GM12878 (cell line): ENCODE data around the gene KDM4C. TPM values are rescaled to one million over a fixed set of nuclear protein-coding genes. Genes with fewer than 3 reads are reported as not detected.

Source experiments
- ATAC-seq: fragments of 200-7000 bp; cut with Tn5 transposase; 3 replicates; pipeline ENCODE4 v1.9.1; 2020; ENCODE audit warnings: mild to moderate bottlenecking, moderate library complexity
- BruUV-seq: library from RNA; stranded (reverse); fragments of 400-500 nt; replicated peaks from 2 replicates; lab custom pipeline; 2021; lab: Mats Ljungman, UMichigan
- CTCF ChIA-PET: fragments of 300-600 bp; sonication (Branson Sonifier 250); formaldehyde crosslinking; extraction: SDS; loops from one replicate; lab custom pipeline; 2021; ENCODE audit warnings: inconsistent platforms; lab: Yijun Ruan, JAX
- POLR2A ChIA-PET: fragments of 350-600 bp; formaldehyde crosslinking; extraction: SDS; loops from one replicate; lab custom pipeline; 2021; ENCODE audit warnings: inconsistent platforms; lab: Charles Lee
- RAD21 ChIA-PET: fragments of 300-600 bp; sonication (Branson Sonifier 250); formaldehyde crosslinking; loops from one replicate; lab custom pipeline; 2023; ENCODE audit warnings: antibody characterized with exemption; ENCODE audit not compliant: unreplicated experiment; lab: Charles Lee
- SMC1A ChIA-PET: fragments of 300-600 bp; sonication (Branson Sonifier 250); formaldehyde crosslinking; loops from one replicate; lab custom pipeline; 2023; ENCODE audit not compliant: unreplicated experiment, uncharacterized antibody; lab: Charles Lee
- DNase-seq: peaks from one replicate; pipeline ENCODE4 v3.0.0-alpha.2; 2011; ENCODE audit warnings: low read depth, low spot score
- FAIRE-seq: peaks from 3 replicates; lab custom pipeline; 2011; peaks lifted over from hg19 to GRCh38; lab: Jason Lieb, UNC
- H2AFZ ChIP-seq: 2 replicates; pipeline ENCODE4 v1.6.0; 2011; ENCODE audit warnings: low read depth, low read length, control low read depth; ENCODE audit not compliant: control insufficient read depth
- H3K27ac ChIP-seq: 2 replicates; pipeline ENCODE4 v1.5.1; 2011; ENCODE audit warnings: control low read depth; ENCODE audit not compliant: control insufficient read depth, insufficient read depth
- H3K27me3 ChIP-seq, 2 experiments: replicated peaks in 1 of 2; 2 replicates each; pipeline versions ENCODE4 v1.6.0 to v1.6.1; 2011; ENCODE audit warnings: low read length in 1 of 2; ENCODE audit not compliant: control insufficient read depth in 2 of 2, insufficient read depth in 2 of 2
- H3K36me3 ChIP-seq, 2 experiments: 2 replicates each; pipeline ENCODE4 v1.5.1; 2011; ENCODE audit warnings: low read length in 1 of 2; ENCODE audit not compliant: control insufficient read depth in 2 of 2, insufficient read depth in 2 of 2
- H3K4me1 ChIP-seq: 2 replicates; pipeline ENCODE4 v1.6.1; 2011; ENCODE audit warnings: mild to moderate bottlenecking, low read length, moderate library complexity, mixed read lengths; ENCODE audit not compliant: control insufficient read depth, insufficient read depth
- H3K4me2 ChIP-seq: 2 replicates; pipeline ENCODE4 v1.6.0; 2011; ENCODE audit warnings: control low read depth; ENCODE audit not compliant: control insufficient read depth, insufficient read depth
- H3K4me3 ChIP-seq: fragments of 200-600 bp; sonication (generic); 2 replicates; pipeline ENCODE4 v1.5.1; 2016
- H3K79me2 ChIP-seq: 2 replicates; pipeline ENCODE4 v1.6.0; 2011; ENCODE audit warnings: low read length; ENCODE audit not compliant: control insufficient read depth, insufficient read depth
- H3K9ac ChIP-seq: 2 replicates; pipeline ENCODE4 v1.8.0; 2011; ENCODE audit warnings: low read length, control low read depth, mixed read lengths; ENCODE audit not compliant: control insufficient read depth, insufficient read depth
- H3K9me3 ChIP-seq: replicated peaks from 3 replicates; pipeline ENCODE4 v1.5.1; 2011; ENCODE audit warnings: mild to moderate bottlenecking, low read length; ENCODE audit not compliant: control insufficient read depth, insufficient read depth
- H4K20me1 ChIP-seq: 2 replicates; pipeline ENCODE4 v1.6.0; 2011; ENCODE audit not compliant: control insufficient read depth, insufficient read depth
- BCL11A ChIP-seq: IDR thresholded peaks from 2 replicates; pipeline ENCODE4 v1.6.1; 2011; ENCODE audit warnings: low read depth, low read length
- BRCA1 ChIP-seq: IDR thresholded peaks from 2 replicates; pipeline ENCODE4 v1.6.1; 2011; ENCODE audit warnings: low read depth, low read length, improper control_type of control experiment
- DPF2 ChIP-seq: fragments of 450-650 bp; IDR thresholded peaks from 2 replicates; pipeline ENCODE4 v1.6.1; 2017; ENCODE audit warnings: mild to moderate bottlenecking
- EGR1 ChIP-seq, 2 experiments: IDR thresholded peaks; 1 replicate in 1 of 2; 2 replicates in 1 of 2; pipeline ENCODE4 v1.6.1; 2011 to 2012; ENCODE audit warnings: low read depth in 2 of 2, low read length in 2 of 2, borderline replicate concordance in 1 of 2, mild to moderate bottlenecking in 1 of 2, moderate library complexity in 1 of 2
- NRF1 ChIP-seq: conservative IDR thresholded peaks from 2 replicates; pipeline ENCODE4 v1.6.1; 2011; ENCODE audit warnings: mild to moderate bottlenecking, low read depth, low read length, improper control_type of control experiment
- ZNF217 ChIP-seq: fragments of 450-650 bp; IDR thresholded peaks from 2 replicates; pipeline ENCODE4 v1.6.1; 2017; ENCODE audit warnings: antibody characterized with exemption, mild to moderate bottlenecking
- WGBS: methylation state at CpG from one replicate; pipeline ENCODE4 v1.1.6; 2016; ENCODE audit warnings: low lambda C conversion rate; ENCODE audit not compliant: insufficient replicate concordance, insufficient coverage; ENCODE audit errors: missing lambda C conversion rate; 5-methylcytosine and 5-hydroxymethylcytosine counted together
- in situ Hi-C: fragments of 300-500 bp; cut with MboI; formaldehyde crosslinking; loops from 9 replicates; pipeline ENCODE4 v1.14.3; 2018; ENCODE audit warnings: mixed read lengths
- intact Hi-C: fragments of 100-400 bp; cut with micrococcal nuclease; formaldehyde crosslinking; loops from one replicate; pipeline ENCODE4 v1.14.2; 2022; ENCODE audit not compliant: unreplicated experiment
- polyA plus RNA-seq, 11 experiments: library from polyadenylated mRNA; depleted of rRNA in 4 of 11; unstranded in 6 of 11; stranded (reverse) in 5 of 11; fragments of >200 nt; fragmentation: Nextera tagmentation in 4 of 11; fragmentation: Illumina TruSeq in 1 of 11; extraction: Ambion mirVana in 4 of 11; extraction: Trizol in 1 of 11; gene quantifications; 1 replicate in 1 of 11; 2 replicates in 10 of 11; pipeline versions ENCODE4 v1.2.1 to v1.2.3, GENCODE V29; 2011 to 2016; ENCODE audit warnings: inconsistent platforms in 2 of 11, missing spikeins in 2 of 11, low read depth in 1 of 11
- total RNA-seq, 4 experiments: library from RNA; depleted of rRNA in 3 of 4; stranded (reverse); fragments of >200 nt in 3 of 4; fragmentation: Illumina TruSeq in 1 of 4; extraction: Trizol in 1 of 4; gene quantifications; 2 replicates each; pipeline versions ENCODE4 v1.2.1 to v1.2.3, GENCODE V29; 2013 to 2021
- TF ChIP-seq, protein P1 (sequence below), 3 experiments: IDR thresholded peaks in 2 of 3; conservative IDR thresholded peaks in 1 of 3; 2 replicates each; pipeline ENCODE4 v1.5.1; 2011; ENCODE audit warnings: low read depth in 3 of 3, low read length in 3 of 3, mild to moderate bottlenecking in 3 of 3, control low read depth in 2 of 3, moderate library complexity in 2 of 3, inconsistent platforms in 1 of 3, mixed read lengths in 1 of 3; ENCODE audit not compliant: control insufficient read depth in 2 of 3, insufficient read depth in 1 of 3; ENCODE audit errors: extremely low read depth in 1 of 3
- TF ChIP-seq, protein P2 (sequence below): IDR thresholded peaks from 2 replicates; pipeline ENCODE4 v1.6.1; 2011; ENCODE audit warnings: borderline replicate concordance, low read depth, mild to moderate bottlenecking, moderate library complexity, low read length; ENCODE audit not compliant: insufficient read depth, poor library complexity, severe bottlenecking
- TF ChIP-seq, protein P3 (sequence below): fragments of 450-650 bp; formaldehyde crosslinking; IDR thresholded peaks from 2 replicates; pipeline ENCODE4 v1.4.0; 2020; ENCODE audit warnings: mild to moderate bottlenecking, moderate library complexity

The KDM4C gene
- total and polyA plus RNA-seq, 10 of the 15 experiments (the other 5 are each of a cell fraction or from before 2014, with no cell fraction given), result 6.8 to 41.2 (median 20.1) TPM

DNA sequence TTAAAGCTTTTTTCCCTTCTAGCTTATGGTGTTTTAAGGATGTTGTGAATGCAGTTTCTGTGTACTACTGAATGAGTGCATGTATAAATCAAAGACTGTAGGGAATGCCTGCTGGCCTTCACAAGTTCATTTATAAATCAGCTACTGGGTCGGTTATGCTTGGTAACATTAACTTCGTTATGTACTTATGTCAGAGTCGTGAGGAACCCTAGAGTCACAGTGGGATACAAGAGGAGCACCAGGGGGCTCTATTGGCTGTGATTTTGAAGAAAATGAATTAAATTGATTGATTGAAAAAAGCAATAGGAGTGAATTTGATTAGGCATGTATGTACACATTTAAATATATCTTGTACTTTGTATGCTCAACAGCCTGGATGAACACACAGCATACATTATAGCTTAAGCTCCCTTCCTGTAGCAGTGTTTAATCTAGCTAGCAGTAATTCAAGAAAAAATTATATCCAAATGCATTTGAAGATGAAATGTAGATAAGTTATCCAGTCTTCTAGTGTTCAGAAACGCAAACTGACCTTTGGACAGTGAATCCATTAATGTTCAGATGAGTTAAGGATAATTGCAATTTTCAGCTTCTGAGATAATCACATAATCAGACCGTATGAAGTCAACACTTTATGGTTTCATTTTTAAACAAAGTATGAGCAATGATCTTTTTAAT, 204.2 kb downstream of the KDM4C start:
- no peak overlapping the region for H3K4me3 ChIP-seq
- no peak overlapping the region for H2AFZ ChIP-seq
- no peak for ATAC-seq
- H3K4me2 ChIP-seq, result no peak overlapping the region
- no peak overlapping the region for H3K9ac ChIP-seq
- CTCF ChIA-PET, result interaction anchor here (0.9 to 1.3 kb wide), 3 partner anchors 16 to 35 kb away, joined by 3 to 4 read pairs (median 3); no protein-coding TSS in a partner anchor
- no peak for FAIRE-seq
- RAD21 ChIA-PET, result interaction anchor here (1.1 kb wide), 1 partner anchor 10 kb away, joined by 3 read pairs; no protein-coding TSS in a partner anchor
- BruUV-seq, result no TSS peak
- WGBS, result 87% methylated on average over 5 of the region's 5 CpGs
- H4K20me1 ChIP-seq, result no peaks in the 10 kb centered on the region
- intact Hi-C loops, result no loop called here
- no peaks in the 10 kb centered on the region for H3K9me3 ChIP-seq
- SMC1A ChIA-PET, result interaction anchor here (0.7 to 1.8 kb wide), 4 partner anchors 11 to 36 kb away, joined by 4 to 7 read pairs (median 4); no protein-coding TSS in a partner anchor
- no peak overlapping the region for H3K27ac ChIP-seq
- DNase-seq, result no peak
- H3K27me3 ChIP-seq, result no peaks in the 10 kb centered on the region
- H3K36me3 ChIP-seq, result peaks cover 0 to 3% of the 10 kb centered on the region in 2 experiments; a peak in 1 of 4 replicates
- H3K4me1 ChIP-seq, result peaks cover 13% of the 10 kb centered on the region
- in situ Hi-C loops, result no loop called here
- POLR2A ChIA-PET, result no interaction called here
- no peaks in the 10 kb centered on the region for H3K79me2 ChIP-seq
- TF ChIP-seq ZNF217 (no peak), EGR1 (IDR thresholded peaks at IDR 0.05; ENCODE audit: borderline replicate concordance in 1 of 2, low read depth in 2 of 2, low read length in 2 of 2) (no peak), BRCA1 (no peak), BCL11A (no peak), NRF1 (no peak), DPF2 (no peak)
- TF ChIP-seq, protein P1, sequence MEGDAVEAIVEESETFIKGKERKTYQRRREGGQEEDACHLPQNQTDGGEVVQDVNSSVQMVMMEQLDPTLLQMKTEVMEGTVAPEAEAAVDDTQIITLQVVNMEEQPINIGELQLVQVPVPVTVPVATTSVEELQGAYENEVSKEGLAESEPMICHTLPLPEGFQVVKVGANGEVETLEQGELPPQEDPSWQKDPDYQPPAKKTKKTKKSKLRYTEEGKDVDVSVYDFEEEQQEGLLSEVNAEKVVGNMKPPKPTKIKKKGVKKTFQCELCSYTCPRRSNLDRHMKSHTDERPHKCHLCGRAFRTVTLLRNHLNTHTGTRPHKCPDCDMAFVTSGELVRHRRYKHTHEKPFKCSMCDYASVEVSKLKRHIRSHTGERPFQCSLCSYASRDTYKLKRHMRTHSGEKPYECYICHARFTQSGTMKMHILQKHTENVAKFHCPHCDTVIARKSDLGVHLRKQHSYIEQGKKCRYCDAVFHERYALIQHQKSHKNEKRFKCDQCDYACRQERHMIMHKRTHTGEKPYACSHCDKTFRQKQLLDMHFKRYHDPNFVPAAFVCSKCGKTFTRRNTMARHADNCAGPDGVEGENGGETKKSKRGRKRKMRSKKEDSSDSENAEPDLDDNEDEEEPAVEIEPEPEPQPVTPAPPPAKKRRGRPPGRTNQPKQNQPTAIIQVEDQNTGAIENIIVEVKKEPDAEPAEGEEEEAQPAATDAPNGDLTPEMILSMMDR (IDR thresholded peaks at IDR 0.05 in 2 of 3, conservative IDR thresholded peaks at IDR 0.05 in 1 of 3; ENCODE audit: control insufficient read depth in 2 of 3, extremely low read depth in 1 of 3, insufficient read depth in 1 of 3, low read depth in 3 of 3, low read length in 3 of 3), result no peak
- TF ChIP-seq, protein P2, sequence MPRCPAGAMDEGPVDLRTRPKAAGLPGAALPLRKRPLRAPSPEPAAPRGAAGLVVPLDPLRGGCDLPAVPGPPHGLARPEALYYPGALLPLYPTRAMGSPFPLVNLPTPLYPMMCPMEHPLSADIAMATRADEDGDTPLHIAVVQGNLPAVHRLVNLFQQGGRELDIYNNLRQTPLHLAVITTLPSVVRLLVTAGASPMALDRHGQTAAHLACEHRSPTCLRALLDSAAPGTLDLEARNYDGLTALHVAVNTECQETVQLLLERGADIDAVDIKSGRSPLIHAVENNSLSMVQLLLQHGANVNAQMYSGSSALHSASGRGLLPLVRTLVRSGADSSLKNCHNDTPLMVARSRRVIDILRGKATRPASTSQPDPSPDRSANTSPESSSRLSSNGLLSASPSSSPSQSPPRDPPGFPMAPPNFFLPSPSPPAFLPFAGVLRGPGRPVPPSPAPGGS, result no peak
- TF ChIP-seq, protein P3, sequence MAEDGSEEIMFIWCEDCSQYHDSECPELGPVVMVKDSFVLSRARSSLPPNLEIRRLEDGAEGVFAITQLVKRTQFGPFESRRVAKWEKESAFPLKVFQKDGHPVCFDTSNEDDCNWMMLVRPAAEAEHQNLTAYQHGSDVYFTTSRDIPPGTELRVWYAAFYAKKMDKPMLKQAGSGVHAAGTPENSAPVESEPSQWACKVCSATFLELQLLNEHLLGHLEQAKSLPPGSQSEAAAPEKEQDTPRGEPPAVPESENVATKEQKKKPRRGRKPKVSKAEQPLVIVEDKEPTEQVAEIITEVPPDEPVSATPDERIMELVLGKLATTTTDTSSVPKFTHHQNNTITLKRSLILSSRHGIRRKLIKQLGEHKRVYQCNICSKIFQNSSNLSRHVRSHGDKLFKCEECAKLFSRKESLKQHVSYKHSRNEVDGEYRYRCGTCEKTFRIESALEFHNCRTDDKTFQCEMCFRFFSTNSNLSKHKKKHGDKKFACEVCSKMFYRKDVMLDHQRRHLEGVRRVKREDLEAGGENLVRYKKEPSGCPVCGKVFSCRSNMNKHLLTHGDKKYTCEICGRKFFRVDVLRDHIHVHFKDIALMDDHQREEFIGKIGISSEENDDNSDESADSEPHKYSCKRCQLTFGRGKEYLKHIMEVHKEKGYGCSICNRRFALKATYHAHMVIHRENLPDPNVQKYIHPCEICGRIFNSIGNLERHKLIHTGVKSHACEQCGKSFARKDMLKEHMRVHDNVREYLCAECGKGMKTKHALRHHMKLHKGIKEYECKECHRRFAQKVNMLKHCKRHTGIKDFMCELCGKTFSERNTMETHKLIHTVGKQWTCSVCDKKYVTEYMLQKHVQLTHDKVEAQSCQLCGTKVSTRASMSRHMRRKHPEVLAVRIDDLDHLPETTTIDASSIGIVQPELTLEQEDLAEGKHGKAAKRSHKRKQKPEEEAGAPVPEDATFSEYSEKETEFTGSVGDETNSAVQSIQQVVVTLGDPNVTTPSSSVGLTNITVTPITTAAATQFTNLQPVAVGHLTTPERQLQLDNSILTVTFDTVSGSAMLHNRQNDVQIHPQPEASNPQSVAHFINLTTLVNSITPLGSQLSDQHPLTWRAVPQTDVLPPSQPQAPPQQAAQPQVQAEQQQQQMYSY (CRISPR knock-in tag), result no peak
